ENCODE data around the gene IQGAP1. TPM values are rescaled to one million over a fixed set of nuclear protein-coding genes. Genes with fewer than 3 reads are reported as not detected.
A peak's percentile ranks its signal among the peaks of the same experiment; 100 is the strongest.

IQGAP1 gene
- polyA plus RNA-seq, 1 donor, result 198 TPM

DNA sequence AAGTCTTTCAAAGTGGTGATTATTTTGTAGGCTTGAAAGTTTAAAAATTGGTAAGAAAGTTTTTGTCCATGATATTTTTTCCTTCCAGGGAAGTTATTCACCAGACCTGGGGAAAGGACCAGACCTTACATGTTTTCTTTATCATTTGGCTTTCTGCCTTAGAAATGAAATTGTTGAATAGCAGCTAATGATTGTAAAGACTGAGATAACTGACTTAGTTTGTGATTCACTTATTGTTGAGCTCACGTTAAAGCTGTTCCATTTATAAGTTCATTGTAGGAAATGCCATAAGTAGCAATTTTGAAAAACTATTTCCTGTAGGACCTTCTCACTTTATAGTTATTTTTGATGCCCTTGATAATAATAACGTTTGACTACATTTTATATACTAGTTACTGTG, 51.9 kb downstream of the IQGAP1 start:
- no peak for DNase-seq

DNA sequence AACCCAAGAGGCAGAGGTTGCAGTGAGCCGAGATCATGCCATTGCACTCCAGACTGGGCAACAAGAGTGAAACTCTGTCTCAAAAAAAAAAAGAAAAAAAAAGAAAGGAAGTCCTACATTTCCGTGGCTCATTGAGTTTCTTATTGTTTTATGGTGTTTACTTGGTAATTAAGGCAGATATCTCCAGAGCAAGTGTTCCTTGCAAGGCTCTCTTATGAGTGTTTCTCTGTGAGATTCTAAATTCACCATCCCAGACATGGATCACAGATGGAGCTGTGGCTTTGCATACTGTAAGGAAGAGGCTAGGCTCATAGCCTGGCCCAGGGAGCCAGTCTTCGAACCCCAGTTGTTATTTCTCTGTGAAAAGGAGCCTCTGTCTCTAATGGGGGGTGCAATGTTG, 53.0 kb downstream of the IQGAP1 start:
- DNase-seq, result no peak

DNA sequence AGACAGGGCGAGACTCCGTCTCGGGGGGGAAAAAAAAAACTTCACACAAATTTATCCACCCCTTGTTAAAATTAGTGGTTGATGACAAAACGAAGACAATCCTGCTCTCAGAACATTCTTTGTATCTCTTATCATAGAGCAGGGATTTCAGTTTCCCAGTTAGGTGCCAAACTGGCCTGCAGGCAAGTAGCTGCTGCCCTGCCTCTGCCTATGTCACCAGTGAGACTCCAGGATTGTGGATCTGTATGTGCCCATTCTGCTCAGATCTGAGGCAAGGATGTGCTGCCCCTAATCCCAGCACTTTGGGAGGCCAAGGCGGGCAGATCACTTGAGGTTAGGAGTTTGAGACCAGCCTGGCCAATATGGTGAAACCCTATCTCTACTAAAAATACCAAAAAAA, 54.4 kb downstream of the IQGAP1 start:
- no peak for DNase-seq

DNA sequence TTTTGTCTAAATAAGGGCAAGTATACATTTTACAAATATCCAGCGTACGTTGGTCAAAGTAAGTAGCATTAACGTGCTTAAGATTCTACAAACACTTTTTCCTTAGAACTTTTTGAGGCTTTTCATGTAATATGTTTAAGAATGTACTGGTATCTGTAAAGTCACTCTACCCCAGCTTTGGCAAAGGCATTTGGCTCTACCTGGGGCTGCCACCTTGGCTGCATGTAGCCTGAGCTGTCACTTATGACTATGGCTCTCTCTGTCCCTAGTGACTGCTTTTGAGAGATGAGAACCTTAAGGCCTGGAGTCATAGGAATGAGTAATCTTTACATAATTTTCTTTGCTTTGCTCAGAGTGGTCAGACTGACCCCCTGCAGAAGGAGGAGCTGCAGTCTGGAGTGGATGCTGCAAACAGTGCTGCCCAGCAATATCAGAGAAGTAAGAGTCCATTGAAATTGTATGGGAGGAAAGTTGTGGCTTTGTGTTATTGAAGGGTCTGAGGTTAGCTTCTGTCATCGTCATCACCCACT, 61.2 kb downstream of the IQGAP1 start:
- no peak for DNase-seq

DNA sequence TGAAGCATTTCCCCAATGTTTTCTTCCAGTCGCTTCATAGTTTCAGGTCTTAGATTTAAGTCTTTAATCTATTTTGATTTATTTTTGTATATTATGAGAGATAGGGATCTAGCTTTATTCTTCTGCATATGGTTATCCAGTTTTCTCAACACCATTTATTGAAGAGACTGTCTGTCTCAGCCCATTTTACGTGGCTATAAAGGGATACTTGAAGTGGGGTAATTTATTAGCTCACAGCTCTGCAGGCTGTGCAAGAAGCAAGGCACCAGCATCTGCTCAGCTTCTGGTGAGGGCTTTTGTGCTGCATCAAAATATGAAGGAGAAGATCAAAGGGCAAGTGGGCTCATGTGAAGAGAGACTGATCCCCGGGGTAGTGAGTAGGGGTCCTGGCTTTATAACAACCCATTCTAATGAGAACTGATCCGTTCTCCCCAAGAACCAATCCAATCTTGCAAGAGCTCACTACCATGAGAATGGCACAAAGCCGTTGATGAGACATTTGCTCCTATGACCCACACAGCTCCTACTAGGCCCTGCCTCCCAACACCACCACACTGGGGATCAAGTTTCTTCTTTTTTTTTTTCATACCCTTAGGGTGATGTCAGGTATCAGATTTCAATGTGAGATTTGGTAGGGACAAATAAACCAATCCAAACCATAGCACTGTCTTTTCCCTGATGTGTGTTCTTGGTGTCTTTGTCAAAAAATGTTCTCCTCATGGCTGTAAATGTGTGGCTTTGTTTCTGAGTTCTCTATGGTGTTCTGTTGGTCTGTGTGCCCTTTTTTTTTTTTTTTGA, 63.2 kb downstream of the IQGAP1 start:
- DNase-seq, result no peak

DNA sequence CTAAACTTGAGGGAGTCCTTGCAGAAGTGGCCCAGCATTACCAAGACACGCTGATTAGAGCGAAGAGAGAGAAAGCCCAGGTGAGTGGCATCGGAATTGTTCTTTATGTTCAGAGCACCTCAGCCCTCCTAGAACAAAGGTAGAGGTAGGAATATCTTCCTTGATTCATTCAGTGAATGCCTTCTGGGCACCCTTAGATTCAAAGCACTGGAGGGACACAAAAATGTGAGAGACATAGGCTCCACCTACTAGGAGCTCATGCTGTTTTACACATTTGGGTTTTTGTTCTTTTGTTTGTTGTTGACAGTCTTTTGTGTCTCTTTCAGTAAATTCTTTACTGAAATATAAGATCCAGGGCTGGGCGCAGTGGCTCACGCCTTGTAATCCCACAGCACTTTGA, 68.2 kb downstream of the IQGAP1 start:
- DNase-seq, result no peak

DNA sequence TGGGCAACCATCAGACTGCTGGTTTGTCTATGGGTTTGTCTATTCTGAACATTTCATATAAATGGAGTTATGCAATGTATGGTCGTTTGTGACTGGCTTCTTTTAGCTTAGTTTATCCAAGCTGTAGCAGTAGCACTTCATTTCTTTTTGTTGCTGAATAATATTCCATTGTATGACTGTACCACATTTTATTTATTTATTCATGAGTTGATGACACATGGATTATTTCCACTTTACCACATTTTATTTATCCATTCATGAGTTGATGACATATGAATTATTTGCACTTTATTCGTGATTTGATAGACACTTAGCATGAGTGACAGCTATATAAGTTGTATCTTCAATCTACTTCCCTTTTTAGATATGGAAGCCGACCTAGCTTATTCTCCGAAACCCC, 70.0 kb downstream of the IQGAP1 start:
- no peak for DNase-seq

DNA sequence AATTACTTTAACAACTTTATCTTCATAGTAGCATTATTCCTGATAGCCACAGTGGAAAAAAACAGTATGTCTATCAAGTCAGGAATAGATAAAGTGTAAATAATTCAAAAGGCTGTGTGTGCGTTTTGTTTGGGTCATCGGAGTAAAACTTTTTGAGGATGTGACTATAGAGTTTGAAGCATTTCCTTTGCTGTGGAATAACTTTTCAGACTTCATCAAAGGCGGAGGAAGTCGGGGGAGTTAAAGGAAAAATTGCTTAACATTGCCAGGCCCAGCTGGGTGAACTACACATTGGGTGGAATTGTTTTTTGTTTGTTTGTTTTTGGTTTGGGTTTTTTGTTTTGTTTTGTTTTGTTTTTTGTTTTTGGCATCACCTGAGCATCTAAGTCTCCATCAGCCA, 71.3 kb downstream of the IQGAP1 start:
- no peak for DNase-seq

DNA sequence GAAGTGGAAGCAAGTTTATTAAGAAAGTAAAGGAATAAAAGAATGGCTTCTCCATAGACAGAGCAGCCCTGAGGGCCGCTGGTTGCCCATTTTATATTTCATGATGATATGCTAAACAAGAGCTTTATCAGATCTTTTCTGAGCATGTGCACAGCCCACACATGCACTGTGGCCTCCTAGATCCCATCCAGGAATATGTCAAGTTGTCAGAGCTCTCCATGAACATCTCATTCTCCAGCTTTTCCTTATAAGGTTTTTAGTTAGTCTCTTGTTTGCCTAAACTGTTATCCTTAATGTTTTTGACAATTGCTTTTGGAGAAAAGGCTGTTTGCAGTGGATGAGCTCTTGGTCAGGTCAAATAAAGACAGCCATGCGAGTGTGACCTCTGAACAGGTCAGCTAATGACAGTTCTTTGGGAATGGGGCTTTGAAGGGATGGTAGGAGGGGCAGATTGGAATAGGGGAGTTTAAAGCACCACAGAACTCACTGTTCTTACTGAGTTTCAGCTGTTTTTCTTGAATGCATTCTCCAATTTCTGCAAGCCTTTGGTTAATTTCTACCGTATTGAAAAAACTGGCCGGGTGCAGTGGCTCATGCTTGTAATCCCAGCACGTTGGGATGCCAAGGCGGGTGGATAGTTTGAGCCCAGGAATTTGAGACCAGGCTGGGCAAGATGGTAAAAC, 72.2 kb downstream of the IQGAP1 start:
- no peak for DNase-seq

DNA sequence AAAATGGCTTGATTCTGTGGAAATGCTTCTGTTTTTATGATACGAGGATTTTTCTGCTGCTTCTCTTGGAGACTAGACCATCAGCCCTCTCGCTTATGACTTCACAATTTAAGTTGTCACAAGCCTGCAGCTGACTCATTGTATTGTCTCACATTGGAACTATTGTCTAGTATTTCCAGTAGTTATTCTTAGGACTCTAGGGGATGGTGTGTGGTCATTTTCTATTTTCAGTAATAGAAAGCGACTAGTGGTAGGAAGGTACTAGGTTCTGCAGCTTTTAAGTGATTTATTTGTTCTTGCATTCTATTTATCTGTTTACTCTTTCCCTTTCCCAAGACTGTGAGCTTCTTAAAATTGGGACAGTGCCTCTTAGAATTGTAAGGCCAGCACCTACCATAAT, 75.3 kb downstream of the IQGAP1 start:
- no peak for DNase-seq

DNA sequence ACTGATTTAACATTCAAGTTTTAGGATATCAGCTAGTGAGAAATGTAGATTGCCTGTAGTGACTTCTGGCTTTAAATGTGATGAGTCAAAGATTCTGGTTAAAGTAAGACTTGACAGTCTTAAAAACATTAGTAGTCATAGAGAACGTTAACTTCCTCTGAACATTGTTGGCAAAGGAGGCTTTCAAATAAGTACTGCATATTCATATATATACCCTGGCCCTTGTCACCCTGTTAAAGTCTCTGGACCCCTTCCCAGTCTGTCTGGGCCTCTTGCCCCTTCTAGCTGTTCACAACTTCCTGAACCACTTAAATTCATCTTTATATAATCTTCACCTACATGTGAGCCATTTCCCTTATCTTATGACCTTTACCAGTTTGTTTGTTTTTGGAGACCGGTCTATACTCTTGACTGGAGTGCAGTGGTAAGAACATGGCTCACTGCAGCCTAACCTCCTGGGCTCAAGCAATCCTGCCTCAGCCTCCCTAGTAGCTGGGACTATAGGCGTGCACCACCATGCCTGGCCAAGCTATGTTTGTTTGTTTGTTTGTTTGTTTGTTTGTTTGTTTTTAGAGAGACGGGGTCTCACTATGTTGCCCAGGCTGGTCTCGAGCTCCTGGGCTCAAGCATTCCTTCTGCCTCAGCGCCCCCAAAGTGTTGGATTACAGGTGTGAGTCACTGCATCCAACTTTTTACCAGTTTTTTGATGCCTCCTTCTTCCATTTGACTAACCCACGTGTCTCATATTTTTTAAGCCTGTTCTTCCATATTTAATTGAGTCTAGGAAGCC, 77.3 kb downstream of the IQGAP1 start:
- no peak for DNase-seq

DNA sequence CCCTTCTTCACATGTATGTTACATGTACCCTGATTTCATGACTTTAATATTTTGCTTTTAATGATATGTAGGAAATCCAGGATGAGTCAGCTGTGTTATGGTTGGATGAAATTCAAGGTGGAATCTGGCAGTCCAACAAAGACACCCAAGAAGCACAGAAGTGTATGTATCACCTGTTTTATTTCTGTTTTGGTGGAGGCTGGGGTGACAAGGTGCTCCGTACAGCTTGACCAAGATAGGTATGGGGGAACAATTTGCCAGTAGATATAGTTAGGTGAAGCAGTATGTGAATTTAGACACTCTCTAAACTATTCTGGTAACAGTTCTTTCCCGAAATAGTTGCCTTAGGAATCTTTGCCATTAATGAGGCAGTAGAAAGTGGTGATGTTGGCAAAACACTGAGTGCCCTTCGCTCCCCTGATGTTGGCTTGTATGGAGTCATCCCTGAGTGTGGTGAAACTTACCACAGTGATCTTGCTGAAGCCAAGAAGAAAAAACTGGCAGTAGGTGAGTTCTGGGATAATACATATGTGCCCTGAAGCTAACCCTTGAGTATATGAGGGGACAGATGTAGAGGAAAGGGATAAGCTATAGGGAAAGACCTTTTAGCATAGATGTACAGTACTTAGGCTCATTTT, 78.0 kb downstream of the IQGAP1 start:
- no peak for DNase-seq

DNA sequence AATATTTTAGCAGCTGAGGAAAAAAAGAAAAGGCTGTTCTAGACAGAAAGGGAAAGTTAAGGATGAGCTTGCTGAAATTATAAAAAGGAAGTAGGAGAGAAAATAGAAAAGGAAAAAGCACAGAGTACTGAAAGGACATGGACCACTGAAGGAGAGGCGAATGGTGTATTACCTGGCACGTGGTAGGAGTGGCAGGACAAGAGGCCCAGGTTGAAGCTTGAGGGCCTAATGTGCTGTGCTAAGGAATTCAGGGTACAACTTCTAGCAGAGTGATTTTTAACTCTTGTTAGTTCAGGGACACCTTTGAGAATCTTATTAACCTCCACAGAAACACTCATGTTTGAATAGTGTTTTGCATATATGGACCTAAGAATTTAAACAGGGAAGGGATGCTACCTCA, 81.7 kb downstream of the IQGAP1 start:
- DNase-seq, result no peak

DNA sequence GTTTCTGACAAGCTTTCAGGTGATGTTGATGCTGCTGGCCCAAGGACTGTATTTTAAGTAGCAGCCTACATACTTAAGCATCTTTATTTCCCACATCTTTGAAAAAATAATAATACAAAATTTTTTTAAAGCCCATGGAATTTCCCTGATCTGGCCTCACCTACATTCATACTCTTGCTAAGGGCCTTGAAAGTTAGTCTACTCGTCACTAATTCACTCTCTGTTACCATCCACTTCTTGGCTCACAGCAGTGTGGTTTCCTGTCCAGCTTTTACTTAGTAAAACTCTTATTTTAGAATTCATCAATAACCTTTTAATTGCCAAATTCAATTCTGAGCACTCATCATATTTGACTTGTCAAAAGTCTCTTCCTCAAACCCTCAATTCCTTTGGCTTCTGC, 82.4 kb downstream of the IQGAP1 start:
- no peak for DNase-seq

DNA sequence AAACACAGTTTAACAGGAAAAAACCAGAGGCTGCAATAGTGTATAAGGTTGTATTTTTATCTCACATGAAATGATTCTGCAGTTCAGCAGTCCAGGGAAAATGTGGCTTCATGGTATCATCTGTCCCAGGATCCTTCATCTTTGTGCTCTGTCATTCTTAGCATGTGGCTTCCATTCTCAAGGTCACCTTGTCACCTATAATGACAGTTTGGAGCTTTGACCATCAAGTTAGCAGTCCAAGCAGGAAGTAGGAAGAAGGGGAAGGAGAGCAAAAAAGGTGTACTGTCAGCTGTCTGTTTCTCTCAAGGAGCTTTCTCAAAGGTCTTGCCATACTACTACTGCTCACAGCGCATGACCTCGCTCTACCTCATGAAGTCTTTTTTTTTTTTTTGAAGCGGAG, 83.1 kb downstream of the IQGAP1 start:
- no peak for DNase-seq

DNA sequence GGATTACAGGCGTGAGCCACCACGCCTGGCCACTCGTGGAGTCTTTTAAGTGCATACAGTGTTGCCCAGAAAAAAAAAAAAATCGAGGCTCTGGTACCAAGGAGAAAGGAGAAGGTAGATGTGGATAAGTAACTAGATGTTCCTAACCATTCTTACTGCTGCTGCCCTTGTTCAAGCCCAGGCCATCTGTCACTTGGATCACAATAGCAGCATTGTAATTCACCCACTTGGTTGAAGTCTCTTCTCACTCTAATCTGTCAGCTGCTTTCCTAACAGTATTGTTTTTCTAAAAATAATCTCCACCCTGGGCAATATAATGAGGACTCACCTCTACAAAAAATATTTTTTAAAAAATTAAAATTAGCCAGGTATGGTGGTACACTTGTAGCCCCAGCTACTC, 83.7 kb downstream of the IQGAP1 start:
- DNase-seq, result no peak

DNA sequence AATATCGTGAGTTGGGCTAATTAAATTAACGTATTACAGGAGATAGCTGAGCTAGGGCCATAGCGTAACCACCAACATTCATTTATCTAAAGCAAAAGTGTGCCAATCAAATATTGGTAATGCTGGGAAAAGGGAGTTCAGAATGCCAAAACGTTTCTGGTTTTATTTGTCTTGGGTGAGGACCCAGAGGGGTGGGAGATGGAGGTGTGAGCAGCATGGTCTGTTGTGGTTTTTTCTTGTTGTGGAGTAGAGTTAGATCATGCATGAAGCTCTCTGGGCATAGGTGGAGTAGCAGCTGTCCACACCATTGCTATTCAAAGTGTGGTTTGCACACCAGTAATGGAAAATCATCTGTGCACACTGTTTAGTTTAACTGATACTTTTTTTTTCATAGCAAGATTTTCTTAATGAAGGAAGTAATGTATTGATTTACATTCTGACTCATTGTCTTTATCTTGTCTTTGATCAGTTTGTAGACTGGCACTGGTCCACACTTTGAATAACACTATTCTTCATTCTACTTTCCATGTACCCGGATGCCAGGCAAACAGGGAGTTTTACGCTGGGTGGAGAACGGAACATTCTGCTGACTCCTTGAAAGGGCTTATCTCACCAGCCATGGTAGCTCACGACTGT, 90.9 kb downstream of the IQGAP1 start:
- DNase-seq, result no peak

DNA sequence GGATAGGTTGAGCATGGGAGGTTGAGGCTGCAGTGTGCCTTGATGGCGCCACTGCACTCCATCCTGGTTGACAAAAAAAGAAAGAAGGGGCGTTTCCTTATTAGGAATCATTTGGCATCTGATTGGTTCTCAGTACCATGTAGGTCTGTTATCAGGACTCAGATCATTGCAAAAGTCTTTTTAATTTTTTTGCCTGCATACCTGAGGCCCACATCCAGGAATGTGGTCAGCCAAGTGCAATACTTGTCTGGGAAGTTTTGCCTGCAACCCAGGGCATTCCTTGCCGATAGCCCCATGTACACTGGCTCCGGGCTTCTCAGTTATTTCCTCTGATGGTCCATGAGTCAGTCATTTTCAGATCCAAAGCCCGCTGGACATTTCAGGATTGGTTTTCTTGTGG, 91.6 kb downstream of the IQGAP1 start:
- no peak for DNase-seq

DNA sequence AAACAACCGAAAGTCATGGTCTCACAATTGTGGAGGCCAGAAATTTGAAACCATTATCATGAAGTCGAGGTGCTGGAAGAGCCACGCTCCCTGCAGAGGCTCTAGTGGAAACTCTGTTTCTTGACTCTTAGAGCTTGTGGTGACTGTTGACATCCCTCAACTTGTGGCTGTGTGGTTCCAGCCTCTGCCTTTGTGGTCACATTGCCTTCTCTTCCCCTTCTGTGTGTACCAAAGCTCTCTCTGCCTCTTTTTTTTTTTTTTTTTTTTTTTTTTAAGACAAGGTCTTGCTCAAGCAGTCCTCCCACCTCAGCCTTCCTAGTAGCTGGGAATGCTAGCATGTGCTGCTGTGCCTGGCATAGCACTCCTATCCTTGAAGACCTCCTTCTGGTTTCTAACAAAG, 93.0 kb downstream of the IQGAP1 start:
- DNase-seq, result no peak

DNA sequence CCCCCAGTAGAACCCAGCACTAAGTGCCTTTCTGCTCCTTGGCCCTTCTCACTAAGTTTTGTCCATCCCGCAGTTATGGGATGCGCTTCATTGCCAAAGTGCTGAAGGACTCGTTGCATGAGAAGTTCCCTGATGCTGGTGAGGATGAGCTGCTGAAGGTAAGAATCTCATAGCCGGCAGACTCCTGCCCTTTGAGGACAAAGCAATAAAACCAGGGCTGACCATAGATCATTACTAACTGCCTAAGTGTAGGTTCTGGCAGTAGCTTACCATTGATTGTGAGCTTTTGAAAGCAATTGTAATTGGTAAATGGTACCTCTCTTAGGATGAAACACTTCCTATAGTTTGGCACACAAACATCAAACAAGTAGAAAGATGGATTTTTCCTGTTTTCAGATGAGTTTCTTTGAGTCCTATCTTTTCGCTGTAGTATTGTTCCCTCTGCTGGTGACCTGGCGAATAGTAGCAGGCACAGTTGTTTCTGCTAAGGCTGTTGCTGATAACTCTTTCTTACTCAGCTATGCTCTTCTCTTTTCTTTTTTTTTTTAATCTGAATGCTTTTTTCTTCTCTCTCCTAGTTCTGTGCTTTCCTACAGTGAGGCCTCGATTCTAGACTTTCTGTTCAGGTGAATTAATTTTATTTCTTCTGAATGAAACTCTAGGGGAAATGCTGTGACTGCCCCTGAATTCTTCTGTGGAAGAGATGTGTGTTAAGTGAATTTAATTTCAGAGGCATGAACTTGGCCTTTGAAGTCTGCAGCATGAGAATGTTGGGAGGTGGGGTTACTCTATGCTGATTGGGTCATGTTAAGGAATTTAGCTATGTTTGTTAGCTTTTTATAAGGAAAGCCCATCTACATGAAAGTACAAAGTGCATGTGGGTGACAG, 94.3 kb downstream of the IQGAP1 start:
- peak; percentile 67 for DNase-seq

DNA sequence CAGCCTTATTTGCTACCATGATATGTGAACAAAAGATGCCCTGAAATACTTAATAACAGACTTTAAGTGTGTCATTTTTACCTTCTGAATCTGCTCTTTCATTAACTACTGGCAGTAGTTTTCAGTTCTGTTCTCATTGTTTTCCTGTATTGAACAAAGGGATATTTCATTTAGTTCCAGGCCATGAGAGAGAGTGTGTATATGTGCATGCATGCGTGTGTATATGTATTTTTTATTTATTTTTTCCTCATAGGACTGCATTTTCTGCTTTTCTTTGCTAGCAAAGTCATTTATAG, 94.9 kb downstream of the IQGAP1 start:
- no peak for DNase-seq
